Endothelial cell of umbilical vein (primary cell): Measurements from ENCODE around the gene DLGAP4. TPM values are rescaled to one million over a fixed set of nuclear protein-coding genes. Genes with fewer than 3 reads are reported as not detected.

ENCODE experiments used
- BruUV-seq: library from RNA; stranded (reverse); fragments of 400-500 nt; replicated peaks from 2 replicates; lab custom pipeline; 2021; lab: Mats Ljungman, UMichigan
- CTCF ChIA-PET: fragments of 300-600, 350-600 bp; sonication (Branson Sonifier 250); formaldehyde crosslinking; loops from one replicate; lab custom pipeline; 2021; ENCODE audit warnings: antibody characterized with exemption, inconsistent platforms; lab: Charles Lee
- POLR2A ChIA-PET: fragments of 300-600, 350-600 bp; sonication (Branson Sonifier 250); formaldehyde crosslinking; loops from one replicate; lab custom pipeline; 2021; ENCODE audit warnings: antibody characterized with exemption, inconsistent platforms; lab: Charles Lee
- DNase-seq: peaks from one replicate; pipeline ENCODE4 v3.0.0-alpha.2; 2011; ENCODE audit warnings: low read depth, low spot score
- FAIRE-seq: peaks from 2 replicates; lab custom pipeline; 2011; peaks lifted over from hg19 to GRCh38; lab: Jason Lieb, UNC
- H2AFZ ChIP-seq: 2 replicates; pipeline ENCODE4 v1.6.0; 2012; ENCODE audit warnings: low read depth, low read length, control low read depth, inconsistent platforms
- H3K27ac ChIP-seq: 2 replicates; pipeline ENCODE4 v1.5.1; 2011; ENCODE audit warnings: low read depth, mild to moderate bottlenecking, control low read depth, low read length, moderate library complexity; ENCODE audit not compliant: insufficient read depth
- H3K27me3 ChIP-seq, 2 experiments: 2 replicates each; pipeline versions ENCODE4 v1.6.0 to v1.6.1; 2011; ENCODE audit warnings: low read length in 2 of 2, mixed read lengths in 1 of 2; ENCODE audit not compliant: control insufficient read depth in 2 of 2, insufficient read depth in 2 of 2
- H3K36me3 ChIP-seq, 2 experiments: 2 replicates in 1 of 2; 3 replicates in 1 of 2; pipeline ENCODE4 v1.5.1; 2011; ENCODE audit warnings: low read length in 2 of 2, mild to moderate bottlenecking in 1 of 2, moderate library complexity in 1 of 2; ENCODE audit not compliant: control insufficient read depth in 2 of 2, insufficient read depth in 2 of 2; ENCODE audit errors: extremely low read depth in 1 of 2
- H3K4me1 ChIP-seq: 3 replicates; pipeline ENCODE4 v1.5.1; 2011; ENCODE audit warnings: mild to moderate bottlenecking, low read length; ENCODE audit not compliant: control insufficient read depth, insufficient read depth; ENCODE audit errors: extremely low read depth
- H3K4me2 ChIP-seq: 2 replicates; pipeline ENCODE4 v1.6.1; 2011; ENCODE audit warnings: low read length, control low read depth, mixed read lengths; ENCODE audit not compliant: insufficient read depth
- H3K4me3 ChIP-seq, 3 experiments: fragments of 200-600 bp in 1 of 3; sonication (generic), shearing (Covaris generic) in 1 of 3; replicated peaks in 1 of 3; 2 replicates each; pipeline ENCODE4 v1.5.1; 2011 to 2016; ENCODE audit warnings: control low read depth in 3 of 3, low read length in 3 of 3, mild to moderate bottlenecking in 2 of 3, inconsistent platforms in 1 of 3, low read depth in 1 of 3, moderate library complexity in 1 of 3; ENCODE audit not compliant: insufficient read depth in 1 of 3
- H3K79me2 ChIP-seq: 2 replicates; pipeline ENCODE4 v1.6.0; 2012; ENCODE audit warnings: low read length, inconsistent platforms; ENCODE audit not compliant: control insufficient read depth, insufficient read depth
- H3K9ac ChIP-seq: replicated peaks from 2 replicates; pipeline ENCODE3; 2011; ENCODE audit warnings: low read length, control low read depth; ENCODE audit not compliant: insufficient read depth; ENCODE audit errors: extremely low read depth
- H3K9me1 ChIP-seq: replicated peaks from 3 replicates; pipeline ENCODE4 v1.6.0; 2011; ENCODE audit warnings: mild to moderate bottlenecking, low read length; ENCODE audit not compliant: control insufficient read depth, insufficient read depth; ENCODE audit errors: extremely low read depth
- H3K9me3 ChIP-seq: replicated peaks from 2 replicates; pipeline ENCODE4 v1.5.1; 2012; ENCODE audit warnings: low read length, inconsistent platforms; ENCODE audit not compliant: control insufficient read depth, insufficient read depth
- H4K20me1 ChIP-seq: replicated peaks from 2 replicates; pipeline ENCODE3; 2011; ENCODE audit warnings: mild to moderate bottlenecking, low read length; ENCODE audit not compliant: control insufficient read depth, insufficient read depth; ENCODE audit errors: extremely low read depth
- EZH2 ChIP-seq: IDR thresholded peaks from 2 replicates; pipeline ENCODE4 v1.6.1; 2012; ENCODE audit warnings: borderline replicate concordance, low read depth, mild to moderate bottlenecking, moderate library complexity, low read length, inconsistent platforms; ENCODE audit not compliant: severe bottlenecking
- FOS ChIP-seq: IDR thresholded peaks from 2 replicates; pipeline ENCODE4 v1.6.1; 2011; ENCODE audit warnings: mild to moderate bottlenecking, low read length, moderate library complexity, borderline replicate concordance; ENCODE audit not compliant: insufficient read depth
- GATA2 ChIP-seq: IDR thresholded peaks from 2 replicates; pipeline ENCODE4 v1.7.0; 2011; ENCODE audit warnings: low read depth, mild to moderate bottlenecking, moderate library complexity, mixed read lengths, low read length; ENCODE audit not compliant: insufficient read length, insufficient read depth
- JUN ChIP-seq: IDR thresholded peaks from 2 replicates; pipeline ENCODE4 v1.6.1; 2011; ENCODE audit warnings: borderline replicate concordance, low read depth; ENCODE audit not compliant: insufficient read length, insufficient read depth
- MYC ChIP-seq: IDR thresholded peaks from one replicate; pipeline ENCODE4 v1.6.1; 2011; ENCODE audit warnings: mild to moderate bottlenecking, low read depth, low read length
- POLR2A ChIP-seq: IDR thresholded peaks from 2 replicates; pipeline ENCODE4 v1.6.1; 2012; ENCODE audit warnings: low read depth, mild to moderate bottlenecking, control low read depth, low read length
- POLR2AphosphoS5 ChIP-seq: IDR thresholded peaks from 2 replicates; pipeline ENCODE4 v1.6.1; 2012; ENCODE audit warnings: low read depth, mild to moderate bottlenecking, control low read depth, low read length, moderate library complexity; ENCODE audit not compliant: insufficient read depth
- dilution Hi-C: fragments of 300-500 bp; cut with MboI; formaldehyde crosslinking; loops from one replicate; pipeline ENCODE4 v1.15.0; 2019; ENCODE audit warnings: low sequenced_read_pairs; ENCODE audit not compliant: extremely low pct_ligation_motif_present
- intact Hi-C: fragments of 100-400 bp; cut with micrococcal nuclease; formaldehyde crosslinking; loops from one replicate; pipeline ENCODE4 v1.10.0; 2022
- polyA plus RNA-seq, 4 experiments: library from polyadenylated mRNA; depleted of rRNA in 3 of 4; stranded (reverse) in 3 of 4; unstranded in 1 of 4; fragments of >200 nt; gene quantifications; 2 replicates each; pipeline versions ENCODE4 v1.2.1 to v1.2.3, GENCODE V29; 2011 to 2012; ENCODE audit warnings: missing spikeins in 1 of 4
- total RNA-seq: library from RNA; stranded (reverse); gene quantifications from 2 replicates; pipeline ENCODE4 v1.2.3, GENCODE V29; 2021
- TF ChIP-seq, protein P1 (sequence below), 2 donors: IDR thresholded peaks; 1 replicate in 1 of 2; 2 replicates in 1 of 2; pipeline ENCODE4 v1.5.1; 2011; ENCODE audit warnings: low read length in 2 of 2, mild to moderate bottlenecking in 2 of 2, moderate library complexity in 2 of 2, control low read depth in 1 of 2, inconsistent platforms in 1 of 2, low read depth in 1 of 2; ENCODE audit not compliant: insufficient read depth in 1 of 2; ENCODE audit errors: extremely low read depth in 1 of 2
- TF ChIP-seq, protein P2 (sequence below): IDR thresholded peaks from 2 replicates; pipeline ENCODE4 v1.6.1; 2011; ENCODE audit not compliant: insufficient read depth, insufficient read length

Gene DLGAP4
- total and polyA plus RNA-seq, 2 donors (not counting 3 experiments of a cell fraction or from before 2014, with no cell fraction given) = 57.5 to 125 TPM

DNA sequence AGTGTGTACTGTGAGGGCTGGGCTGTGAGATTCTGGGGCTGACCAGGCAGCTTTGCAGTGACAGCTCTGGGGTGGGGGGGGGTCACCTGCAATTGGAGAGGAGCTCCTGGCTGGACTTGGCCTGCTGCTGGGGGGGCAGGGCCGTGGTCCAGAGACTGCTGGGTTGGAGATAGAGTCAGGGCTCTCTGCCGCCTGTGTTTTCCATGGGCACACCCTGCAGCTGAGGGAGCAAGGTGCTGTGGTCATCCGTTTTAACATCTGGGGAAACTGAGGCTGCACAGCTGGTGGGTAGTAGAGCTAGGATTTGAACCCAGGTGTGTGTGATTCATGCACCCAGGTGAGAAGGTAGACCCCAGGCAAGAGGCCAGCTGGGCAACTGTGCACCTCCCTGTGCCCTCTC, 7.3 kb downstream of the DLGAP4 start:
- CTCF ChIA-PET = interaction anchor here (1.0 kb wide), 1 partner anchor 11 kb away, joined by 3 read pairs; no protein-coding TSS in a partner anchor
- H3K79me2 ChIP-seq = no peaks in the 10 kb centered on the region
- H3K4me1 ChIP-seq = no peaks in the 10 kb centered on the region
- DNase-seq (no peak), FAIRE-seq (no peak)
- no TSS peak for BruUV-seq
- H3K4me3 ChIP-seq = no peak overlapping the region
- no peak overlapping the region for H2AFZ ChIP-seq
- H3K9me3 ChIP-seq = no peaks in the 10 kb centered on the region
- POLR2A ChIA-PET = no interaction called here
- TF ChIP-seq MYC = no peak
- TF ChIP-seq POLR2A = no peak
- TF ChIP-seq POLR2AphosphoS5 = no peak
- TF ChIP-seq GATA2 = no peak
- TF ChIP-seq, protein P1, sequence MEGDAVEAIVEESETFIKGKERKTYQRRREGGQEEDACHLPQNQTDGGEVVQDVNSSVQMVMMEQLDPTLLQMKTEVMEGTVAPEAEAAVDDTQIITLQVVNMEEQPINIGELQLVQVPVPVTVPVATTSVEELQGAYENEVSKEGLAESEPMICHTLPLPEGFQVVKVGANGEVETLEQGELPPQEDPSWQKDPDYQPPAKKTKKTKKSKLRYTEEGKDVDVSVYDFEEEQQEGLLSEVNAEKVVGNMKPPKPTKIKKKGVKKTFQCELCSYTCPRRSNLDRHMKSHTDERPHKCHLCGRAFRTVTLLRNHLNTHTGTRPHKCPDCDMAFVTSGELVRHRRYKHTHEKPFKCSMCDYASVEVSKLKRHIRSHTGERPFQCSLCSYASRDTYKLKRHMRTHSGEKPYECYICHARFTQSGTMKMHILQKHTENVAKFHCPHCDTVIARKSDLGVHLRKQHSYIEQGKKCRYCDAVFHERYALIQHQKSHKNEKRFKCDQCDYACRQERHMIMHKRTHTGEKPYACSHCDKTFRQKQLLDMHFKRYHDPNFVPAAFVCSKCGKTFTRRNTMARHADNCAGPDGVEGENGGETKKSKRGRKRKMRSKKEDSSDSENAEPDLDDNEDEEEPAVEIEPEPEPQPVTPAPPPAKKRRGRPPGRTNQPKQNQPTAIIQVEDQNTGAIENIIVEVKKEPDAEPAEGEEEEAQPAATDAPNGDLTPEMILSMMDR (IDR thresholded peaks at IDR 0.05; ENCODE audit: extremely low read depth in 1 of 2, insufficient read depth in 1 of 2, low read depth in 1 of 2, low read length in 2 of 2) = no peak
- TF ChIP-seq, protein P2, sequence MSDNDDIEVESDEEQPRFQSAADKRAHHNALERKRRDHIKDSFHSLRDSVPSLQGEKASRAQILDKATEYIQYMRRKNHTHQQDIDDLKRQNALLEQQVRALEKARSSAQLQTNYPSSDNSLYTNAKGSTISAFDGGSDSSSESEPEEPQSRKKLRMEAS = no peak
- no peak for TF ChIP-seq FOS
- no peak for TF ChIP-seq JUN
- no peak for TF ChIP-seq EZH2
- no peaks in the 10 kb centered on the region for H3K36me3 ChIP-seq
- H3K27me3 ChIP-seq = peaks cover 5 to 8% of the 10 kb centered on the region in 2 experiments
- H3K4me2 ChIP-seq = no peak overlapping the region
- no peak overlapping the region for H3K27ac ChIP-seq
- dilution Hi-C loops (no loop called here), intact Hi-C loops (no loop called here)
- H3K9me1 ChIP-seq = no peaks in the 10 kb centered on the region
- no peak overlapping the region for H3K9ac ChIP-seq
- no peaks in the 10 kb centered on the region for H4K20me1 ChIP-seq
